Keratinocyte (primary cell): ENCODE data around the gene NOM1.

Source experiments
- EZH2 ChIP-seq: IDR thresholded peaks from one replicate; pipeline ENCODE4 v1.6.1; 2012; ENCODE audit warnings: inconsistent platforms, mild to moderate bottlenecking, low read length, moderate library complexity
- TF ChIP-seq, protein P1 (sequence below), 3 experiments: IDR thresholded peaks in 1 of 3; conservative IDR thresholded peaks in 1 of 3; optimal IDR thresholded peaks in 1 of 3; 2 replicates in 2 of 3; 3 replicates in 1 of 3; pipeline versions ENCODE3 to v1.5.1; 2011; ENCODE audit warnings: low read length in 3 of 3, mild to moderate bottlenecking in 3 of 3, moderate library complexity in 2 of 3, control low read depth in 1 of 3, inconsistent platforms in 1 of 3; ENCODE audit not compliant: insufficient read depth in 2 of 3; ENCODE audit errors: extremely low read depth in 1 of 3

GRCh38 chr7:157006829-157007469, 57.4 kb downstream of the NOM1 start:
- no peak for TF ChIP-seq EZH2
- TF ChIP-seq, protein P1, sequence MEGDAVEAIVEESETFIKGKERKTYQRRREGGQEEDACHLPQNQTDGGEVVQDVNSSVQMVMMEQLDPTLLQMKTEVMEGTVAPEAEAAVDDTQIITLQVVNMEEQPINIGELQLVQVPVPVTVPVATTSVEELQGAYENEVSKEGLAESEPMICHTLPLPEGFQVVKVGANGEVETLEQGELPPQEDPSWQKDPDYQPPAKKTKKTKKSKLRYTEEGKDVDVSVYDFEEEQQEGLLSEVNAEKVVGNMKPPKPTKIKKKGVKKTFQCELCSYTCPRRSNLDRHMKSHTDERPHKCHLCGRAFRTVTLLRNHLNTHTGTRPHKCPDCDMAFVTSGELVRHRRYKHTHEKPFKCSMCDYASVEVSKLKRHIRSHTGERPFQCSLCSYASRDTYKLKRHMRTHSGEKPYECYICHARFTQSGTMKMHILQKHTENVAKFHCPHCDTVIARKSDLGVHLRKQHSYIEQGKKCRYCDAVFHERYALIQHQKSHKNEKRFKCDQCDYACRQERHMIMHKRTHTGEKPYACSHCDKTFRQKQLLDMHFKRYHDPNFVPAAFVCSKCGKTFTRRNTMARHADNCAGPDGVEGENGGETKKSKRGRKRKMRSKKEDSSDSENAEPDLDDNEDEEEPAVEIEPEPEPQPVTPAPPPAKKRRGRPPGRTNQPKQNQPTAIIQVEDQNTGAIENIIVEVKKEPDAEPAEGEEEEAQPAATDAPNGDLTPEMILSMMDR (optimal IDR thresholded peaks at IDR 0.05 in 1 of 3, IDR thresholded peaks at IDR 0.05 in 1 of 3, conservative IDR thresholded peaks at IDR 0.05 in 1 of 3; ENCODE audit: extremely low read depth in 1 of 3, insufficient read depth in 2 of 3, low read length in 3 of 3) = no peak
